ENCODE measurements around the gene SPATA1. TPM values are rescaled to one million over a fixed set of nuclear protein-coding genes. Genes with fewer than 3 reads are reported as not detected.
"Not testable (repeated sequence)": the region's sequence is repeated elsewhere in the genome, so short reads cannot be mapped to it uniquely, and the experiment has no call there.

The SPATA1 gene
- polyA plus RNA-seq, 5 donors: 2.3 to 4.0 (median 3.5) TPM

DNA sequence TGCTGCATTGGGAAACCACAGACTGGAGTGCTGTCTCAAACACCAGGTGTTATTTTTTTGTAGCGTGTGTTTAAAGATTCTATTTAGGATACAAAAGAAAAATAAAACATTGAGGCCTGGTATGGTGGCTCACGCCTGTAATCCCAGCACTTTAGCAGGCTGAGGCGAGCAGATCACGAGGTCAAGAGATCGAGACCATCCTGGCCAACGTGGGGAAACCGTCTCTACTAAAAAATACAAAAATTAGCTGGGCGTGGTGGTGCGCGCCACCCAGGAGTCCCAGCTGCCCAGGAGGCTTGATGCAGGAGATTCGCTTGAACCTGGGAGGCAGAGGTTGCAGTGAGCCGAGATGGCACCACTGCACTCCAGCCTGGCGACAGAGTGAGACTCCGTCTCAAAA lies 1.7 kb downstream of the SPATA1 start:
- not testable (repeated sequence) for DNase-seq

DNA sequence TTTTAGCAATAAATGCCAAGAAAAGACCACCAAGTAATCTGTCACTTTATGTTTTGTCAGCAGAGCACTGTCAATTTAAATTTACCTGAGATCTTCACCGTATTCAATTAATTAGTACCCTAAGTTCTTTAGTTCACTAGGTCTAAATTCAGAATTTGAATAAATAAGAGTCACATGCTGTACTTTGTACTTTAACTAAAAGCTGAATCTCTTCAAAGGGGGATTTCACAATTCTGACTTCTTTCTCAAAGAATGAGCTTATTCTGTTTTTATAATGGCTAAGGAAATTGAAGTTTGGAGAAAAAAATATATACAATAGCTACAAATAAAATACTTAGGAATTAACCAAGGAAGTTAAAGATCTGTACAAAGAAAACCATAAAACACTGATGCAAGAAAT lies 2.3 kb downstream of the SPATA1 start:
- no peak for DNase-seq

DNA sequence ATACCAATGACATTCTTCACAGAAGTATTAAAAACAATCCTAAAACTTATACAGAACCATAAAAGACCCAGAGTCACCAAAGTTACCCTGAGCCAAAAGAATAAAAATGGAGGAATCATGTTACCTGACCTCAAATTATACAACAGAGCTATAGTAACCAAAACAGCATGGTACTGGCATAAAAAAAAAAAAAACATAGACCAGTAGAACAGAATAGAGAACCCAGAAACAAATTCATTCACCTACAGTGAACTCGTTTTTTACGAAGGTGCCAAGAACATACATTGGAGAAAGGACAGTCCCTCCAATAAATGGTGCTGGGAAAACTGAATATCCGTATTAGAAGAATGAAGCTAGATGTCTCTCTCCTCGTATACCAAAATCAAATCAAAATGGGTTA lies 2.8 kb downstream of the SPATA1 start:
- DNase-seq: no peak

DNA sequence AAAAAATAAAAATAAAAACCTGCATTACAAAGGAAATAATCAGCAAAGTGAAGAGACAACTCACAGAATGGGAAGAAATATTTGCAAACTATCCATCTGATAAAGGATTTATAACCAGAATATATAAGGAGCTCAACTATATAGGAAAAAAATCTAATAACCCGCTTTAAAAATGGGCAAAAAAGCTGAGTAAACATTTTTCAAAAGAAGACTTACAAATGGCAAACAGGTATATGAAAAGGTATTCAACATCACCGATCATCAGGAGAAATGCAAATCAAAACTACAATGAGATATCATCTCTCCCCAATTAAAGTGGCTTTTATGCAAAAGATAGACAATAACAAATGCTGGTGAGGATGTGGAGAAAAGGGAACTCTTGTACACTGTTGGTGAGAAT lies 4.0 kb downstream of the SPATA1 start:
- DNase-seq: no peak

DNA sequence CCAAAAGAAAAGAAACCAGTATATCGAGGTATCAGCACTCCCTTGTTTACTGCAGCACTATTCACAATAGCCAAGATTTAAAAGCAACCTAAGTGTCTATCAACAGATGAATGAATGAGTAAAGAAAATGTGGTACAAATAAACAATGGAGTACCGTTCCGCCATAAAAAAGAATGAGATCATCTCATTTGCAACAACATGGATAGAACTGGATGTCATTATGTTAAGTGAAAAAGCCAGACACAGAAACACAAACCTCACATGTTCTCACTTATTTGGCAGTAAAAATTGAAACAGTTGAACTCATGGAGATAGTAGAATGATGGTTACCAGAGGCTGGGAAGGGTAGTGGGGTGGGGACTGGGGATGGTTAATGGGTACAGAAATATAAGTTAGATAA lies 4.5 kb downstream of the SPATA1 start:
- no peak for DNase-seq

DNA sequence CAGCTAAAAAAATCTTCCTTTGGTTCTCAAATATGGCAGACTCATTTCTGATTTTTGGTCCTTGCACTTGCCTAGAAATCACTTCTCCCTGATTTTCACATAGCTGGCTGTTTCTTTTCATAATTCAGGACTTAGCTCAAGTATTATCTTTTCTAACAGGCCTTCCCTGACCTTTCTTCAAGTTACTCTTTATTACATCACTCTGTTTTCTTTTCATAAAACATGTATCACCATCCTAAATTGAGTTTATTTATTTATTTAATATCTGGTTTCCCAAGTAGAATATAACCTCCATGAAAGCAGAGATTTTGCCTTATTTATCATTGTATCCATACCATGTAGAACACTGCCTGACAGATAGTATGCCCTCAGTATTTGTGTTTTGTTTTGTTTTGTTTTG lies 18.4 kb downstream of the SPATA1 start:
- no peak for DNase-seq

DNA sequence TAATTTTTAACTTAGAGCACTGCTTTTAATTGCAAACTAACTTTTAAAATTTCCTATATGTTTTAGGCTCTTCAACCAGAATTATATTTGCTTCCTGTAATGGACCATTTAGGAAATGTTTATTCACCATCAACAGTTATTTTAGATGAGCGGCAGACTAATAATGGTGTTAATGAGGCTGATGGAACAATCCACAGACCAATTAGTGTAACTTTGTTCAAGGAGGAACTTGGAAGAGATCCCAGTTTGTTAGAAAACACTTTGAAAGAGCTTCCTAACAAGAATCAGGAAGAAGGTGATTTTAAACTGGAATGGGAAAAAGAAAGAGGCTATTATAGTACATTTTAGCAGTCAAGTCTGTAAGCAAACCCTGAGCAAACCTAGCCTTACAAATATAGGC lies 19.6 kb downstream of the SPATA1 start:
- no peak for DNase-seq

DNA sequence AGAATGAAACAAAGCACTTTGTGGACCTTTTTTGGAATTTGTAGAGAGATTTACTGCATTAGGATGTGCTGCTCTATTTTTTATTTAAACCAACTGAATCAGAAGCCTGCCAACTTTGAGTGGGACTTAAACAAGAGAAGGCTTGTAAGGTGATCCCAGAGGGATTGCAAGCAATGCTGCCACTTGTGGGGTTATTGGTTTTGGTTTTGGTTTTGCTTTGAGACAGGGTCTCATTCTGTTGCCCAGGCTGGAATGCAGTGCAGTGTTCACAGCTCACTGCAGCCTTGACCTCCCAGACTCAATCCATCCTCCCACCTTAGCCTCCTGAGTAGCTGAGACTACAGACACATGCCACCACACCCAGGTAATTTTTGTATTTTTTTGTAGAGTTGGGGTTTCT lies 32.4 kb downstream of the SPATA1 start:
- no peak for DNase-seq

DNA sequence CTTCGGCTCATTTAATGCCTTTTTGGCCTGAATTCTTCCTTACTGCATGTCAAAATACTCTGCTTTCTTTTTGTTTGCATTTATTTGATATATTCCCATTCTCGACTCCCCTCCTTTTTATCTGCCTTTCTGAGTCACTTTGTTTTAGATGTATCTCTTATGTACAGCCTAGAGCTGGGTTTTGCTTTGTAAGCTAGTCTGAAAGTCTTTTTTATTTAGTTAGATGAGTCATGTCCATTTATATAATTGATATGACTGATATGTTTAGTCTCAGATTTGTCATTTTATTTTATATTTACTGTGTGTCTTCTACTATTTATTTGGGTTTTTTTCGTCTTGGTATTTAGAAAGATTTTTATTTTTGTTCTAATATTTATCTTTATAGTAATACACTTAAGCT lies 33.8 kb downstream of the SPATA1 start:
- no peak for DNase-seq

DNA sequence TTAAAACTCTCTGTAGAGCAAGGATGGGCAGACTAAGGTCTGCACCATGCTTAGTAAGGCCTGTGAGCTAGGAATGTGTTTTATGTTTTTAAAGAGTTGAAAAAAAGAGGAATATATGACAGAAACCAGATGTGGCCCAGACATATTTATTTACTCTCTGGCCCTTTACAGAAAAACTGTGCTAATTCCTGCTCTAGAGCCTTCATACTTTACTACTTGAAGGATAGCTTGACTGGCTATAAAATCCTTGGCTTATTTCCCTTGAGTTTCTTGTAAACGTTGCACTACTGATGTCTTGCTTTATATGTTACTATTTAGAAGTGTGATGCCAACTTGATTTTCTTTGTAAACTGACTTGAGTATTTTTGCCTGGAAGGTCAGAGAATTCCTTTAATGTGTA lies 34.6 kb downstream of the SPATA1 start:
- no peak for DNase-seq

DNA sequence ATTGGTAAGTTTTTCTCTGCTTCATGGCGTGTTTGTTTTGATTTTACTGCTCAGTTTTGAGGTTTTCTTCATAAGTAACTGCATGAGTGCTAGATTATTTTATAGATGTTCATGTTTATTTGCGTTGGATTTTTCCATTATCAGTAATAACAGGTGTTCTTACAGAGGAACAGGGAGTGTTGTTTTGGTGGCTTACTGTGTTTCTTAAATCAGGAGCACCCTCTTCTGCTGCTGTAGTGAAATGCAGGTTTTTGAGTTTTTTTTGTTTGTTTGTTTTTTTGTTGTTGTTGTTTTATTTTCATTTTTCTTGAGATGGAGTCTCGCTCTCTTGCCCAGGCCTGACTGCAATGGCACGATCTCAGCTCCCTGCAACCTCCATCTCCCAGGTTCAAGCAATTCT lies 35.5 kb downstream of the SPATA1 start:
- no peak for DNase-seq

DNA sequence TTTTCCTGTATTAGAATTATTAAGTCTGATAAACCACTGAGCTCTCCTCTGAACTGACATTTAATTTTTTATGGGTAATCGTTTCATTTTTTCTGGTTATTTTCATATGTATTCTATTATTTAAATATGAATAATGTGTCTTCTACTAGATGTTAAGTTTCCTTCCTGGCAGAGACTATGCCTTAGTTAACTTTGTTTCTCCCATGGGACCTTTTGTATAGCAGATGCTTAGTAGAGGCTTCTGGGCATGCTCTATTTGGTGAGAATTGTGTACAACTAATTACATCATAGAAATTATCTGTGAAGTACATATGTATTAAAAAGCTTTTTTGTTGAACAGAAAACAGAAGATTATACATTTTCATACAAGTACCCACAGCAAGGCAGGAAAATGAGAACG lies 44.6 kb downstream of the SPATA1 start:
- DNase-seq: no peak

DNA sequence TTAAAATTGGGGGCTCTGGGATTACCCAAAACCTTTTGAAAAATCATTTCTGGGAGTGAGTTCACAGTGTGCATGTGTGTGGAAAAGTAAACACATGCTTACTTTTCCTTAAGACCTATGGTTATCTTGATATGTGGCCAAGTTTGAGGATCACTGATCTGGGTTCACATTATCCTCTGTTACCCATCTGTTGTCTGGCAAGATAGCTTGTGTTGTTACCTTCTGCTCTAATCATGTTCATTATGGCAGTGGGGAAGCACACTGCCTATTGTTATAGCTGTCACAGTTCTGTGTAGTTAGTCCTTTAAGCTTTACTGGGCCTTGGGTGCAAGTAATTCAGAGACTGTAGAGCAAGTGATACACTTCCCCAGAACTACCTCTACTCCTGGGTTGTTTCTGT lies 63.0 kb downstream of the SPATA1 start:
- DNase-seq: no peak

DNA sequence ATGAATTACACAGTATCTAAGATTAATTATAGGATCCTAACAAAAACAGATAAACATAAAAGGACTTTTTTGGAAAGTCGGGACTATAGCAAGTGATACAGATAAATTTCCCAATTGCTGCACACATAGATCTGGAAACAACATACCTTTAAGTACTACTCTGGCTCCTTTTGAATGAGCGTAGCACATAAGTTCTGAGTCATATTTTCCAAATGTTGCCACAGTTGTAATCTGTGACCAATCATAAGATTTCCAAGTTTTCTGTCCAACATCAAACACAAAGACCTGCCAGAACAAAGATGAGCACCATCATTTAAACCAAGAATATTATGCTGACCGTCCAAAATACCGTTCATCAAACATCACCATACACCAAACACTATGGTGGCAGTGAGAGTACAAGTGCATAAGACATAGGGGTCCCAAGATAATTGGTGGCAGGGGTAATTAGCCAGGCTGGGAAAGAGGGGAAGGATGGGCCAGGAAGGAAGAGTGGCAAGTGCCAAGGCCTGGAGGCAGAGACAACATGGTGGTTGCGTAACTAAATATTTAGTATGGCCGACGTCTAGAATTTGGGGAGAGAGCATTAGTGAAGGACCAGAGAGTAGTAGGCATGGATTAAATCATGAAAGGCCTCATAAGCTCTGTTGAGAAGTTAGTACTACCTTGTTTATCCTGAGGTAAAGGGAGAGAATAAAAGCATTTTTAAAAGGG lies 64.4 kb downstream of the SPATA1 start:
- DNase-seq: no peak

DNA sequence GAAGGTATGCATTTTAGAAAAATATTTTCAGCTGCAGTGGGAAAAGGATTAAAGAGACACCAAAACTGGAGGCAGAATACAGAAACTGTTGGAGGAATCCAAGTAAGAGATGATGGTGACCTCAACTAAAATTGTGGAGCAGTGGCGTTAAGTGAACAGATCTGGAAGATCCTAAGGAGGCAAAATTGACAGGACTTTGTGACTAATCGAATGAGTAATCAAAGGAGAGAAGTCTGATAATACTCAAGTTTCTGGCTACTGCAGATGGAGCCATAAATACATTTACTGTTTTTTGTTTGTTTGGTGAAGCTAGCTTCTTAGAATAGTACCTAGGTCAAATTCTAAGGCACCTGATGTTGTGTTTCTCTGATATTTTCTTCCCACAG lies 65.0 kb downstream of the SPATA1 start:
- DNase-seq: no peak

DNA sequence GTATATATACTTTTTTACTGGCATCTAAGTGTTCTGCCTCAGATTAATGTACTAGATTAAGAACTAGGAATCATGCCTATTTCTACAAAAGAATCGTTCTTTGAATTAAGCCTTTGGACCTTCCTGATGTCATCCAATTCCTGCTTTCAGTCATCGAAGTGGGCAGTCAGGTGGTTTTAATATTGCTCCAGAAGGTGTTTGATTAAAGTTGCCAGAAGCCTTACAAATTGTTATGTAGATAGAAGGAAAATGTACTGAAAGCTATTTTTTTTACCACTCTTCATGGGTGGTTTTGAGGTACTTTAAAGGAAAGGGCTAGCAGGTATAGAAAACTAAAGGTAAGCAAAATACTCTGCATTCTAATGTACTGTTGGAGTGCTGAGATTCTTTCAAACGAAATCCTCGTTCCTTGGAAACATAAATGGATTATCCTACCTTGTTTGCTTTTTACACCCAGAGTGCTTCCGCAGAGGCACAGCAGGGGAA lies 67.3 kb downstream of the SPATA1 start:
- DNase-seq: no peak

DNA sequence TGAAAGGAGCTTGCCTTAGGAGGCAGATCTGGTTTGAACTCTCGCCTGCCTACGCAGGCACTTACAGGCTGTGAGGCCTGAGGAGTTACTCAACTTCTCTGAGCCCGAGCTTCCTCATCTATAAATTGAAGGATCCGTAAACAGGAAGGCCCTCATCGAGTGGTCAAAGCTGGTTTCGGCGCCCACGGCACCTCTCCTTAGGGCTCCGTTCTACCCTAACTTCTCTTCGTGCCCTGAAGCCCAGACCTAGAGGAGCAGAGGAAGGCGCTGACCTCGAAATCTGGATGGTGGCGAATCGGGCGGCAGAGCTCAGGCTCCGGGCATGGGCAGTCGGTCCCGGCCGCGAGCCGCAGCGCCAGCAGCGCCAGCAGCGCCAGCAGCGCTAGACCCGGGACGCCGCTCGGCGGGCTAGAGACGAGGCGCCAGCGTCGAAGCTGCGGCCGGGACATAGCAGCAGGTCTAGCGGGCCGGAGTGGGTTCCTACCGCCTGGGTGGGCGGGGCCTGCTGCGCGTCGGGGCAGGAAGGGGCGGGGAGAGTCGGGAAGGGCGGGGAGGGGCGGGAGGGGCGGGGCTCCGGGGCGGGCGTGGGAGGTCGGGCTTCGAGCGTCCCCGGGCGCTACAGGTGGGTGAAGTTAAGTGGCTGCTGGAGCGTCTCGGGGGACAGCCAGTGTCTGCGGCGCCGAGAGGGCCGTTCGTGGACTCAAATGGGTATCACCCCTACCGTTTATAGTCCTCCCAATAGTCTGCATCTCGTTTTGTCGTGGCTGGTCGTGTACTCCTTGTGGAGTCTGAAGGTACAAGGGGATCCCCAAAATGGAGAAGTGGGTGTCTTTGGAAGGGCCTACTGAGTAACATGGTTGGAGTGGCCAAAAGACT lies 68.0 kb downstream of the SPATA1 start, which contains the start of gene CTBS:
Gene CTBS (minus strand): TSS at position 474 of the 876 bp plus-strand sequence. CDS start 25 bp downstream, at position 449.
- DNase-seq: peak; percentile 86 to 87

DNA sequence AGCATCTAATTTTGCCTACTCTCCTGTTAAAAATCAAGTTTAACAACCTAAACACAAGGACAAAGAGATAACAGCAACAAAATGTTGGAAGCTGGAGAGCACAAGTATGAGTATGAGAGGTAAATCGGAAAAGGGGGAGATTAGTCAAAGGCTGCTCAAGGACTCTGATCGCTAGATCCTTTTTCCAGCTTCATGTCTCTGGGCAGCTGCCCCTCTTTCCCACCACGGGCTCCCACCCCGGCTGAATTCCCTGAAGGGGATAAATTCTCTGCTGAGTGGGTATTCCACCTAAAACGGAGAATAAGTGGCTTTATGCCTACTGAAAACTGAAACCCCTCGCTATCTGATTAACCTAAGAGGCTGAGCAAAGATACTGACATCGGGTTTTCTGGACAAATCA lies 68.8 kb downstream of the SPATA1 start:
- DNase-seq: no peak

DNA sequence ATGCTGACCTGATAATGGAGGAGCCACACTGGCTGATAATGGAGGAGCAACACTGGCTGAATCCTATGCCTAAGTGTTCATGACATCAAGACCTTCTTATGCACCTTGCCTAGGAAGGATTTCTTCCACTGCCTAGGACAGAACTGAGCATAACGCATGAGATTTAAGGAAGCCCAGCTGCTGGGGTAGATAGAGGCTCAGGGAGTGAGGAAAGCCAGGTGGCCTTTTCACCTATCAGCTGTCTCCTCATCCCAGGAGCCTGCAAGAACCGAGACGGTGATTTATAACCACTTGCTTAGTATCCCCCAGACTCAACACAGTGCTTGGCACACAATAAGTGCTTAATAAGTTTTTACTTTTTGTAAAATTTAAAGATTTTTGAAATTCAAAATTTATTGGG lies 75.5 kb downstream of the SPATA1 start:
- no peak for DNase-seq

DNA sequence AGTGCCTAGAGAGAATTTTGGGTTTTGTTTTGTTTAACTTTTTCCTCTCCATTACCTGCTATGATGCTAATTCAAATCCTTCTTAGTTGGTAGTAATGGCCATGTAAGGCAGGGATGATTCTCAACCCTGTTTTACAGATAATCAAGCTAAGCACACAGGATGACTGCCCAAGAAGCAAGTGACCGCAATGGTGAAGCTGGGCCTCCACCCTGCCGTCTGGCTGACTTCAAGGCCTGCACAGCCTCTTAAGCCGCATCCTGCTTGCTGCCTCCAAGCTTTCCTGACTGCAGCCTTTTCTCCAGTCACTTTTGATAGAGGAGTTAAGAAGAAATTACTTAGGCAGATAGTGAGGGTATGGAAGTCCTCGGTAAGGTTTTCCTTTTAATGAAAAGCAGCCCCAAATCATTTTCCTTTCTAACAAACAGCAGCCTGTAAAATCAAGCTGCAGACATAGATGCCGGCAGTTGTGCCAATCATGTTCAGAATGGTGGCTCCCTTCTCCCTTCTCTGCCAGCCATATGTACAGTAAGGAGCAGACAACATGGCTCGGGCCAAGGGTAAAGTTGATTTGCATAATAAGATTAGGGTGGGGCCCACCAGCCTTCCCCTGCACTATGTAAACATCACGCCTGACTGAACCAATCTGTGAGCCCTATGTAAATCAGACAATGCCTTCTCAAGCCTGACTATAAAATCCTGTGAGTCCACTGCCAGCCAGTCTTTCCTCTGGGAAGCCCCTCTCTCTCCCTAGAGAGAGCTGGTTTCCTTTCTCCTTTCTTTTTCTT lies 76.8 kb downstream of the SPATA1 start:
- no peak for DNase-seq

DNA sequence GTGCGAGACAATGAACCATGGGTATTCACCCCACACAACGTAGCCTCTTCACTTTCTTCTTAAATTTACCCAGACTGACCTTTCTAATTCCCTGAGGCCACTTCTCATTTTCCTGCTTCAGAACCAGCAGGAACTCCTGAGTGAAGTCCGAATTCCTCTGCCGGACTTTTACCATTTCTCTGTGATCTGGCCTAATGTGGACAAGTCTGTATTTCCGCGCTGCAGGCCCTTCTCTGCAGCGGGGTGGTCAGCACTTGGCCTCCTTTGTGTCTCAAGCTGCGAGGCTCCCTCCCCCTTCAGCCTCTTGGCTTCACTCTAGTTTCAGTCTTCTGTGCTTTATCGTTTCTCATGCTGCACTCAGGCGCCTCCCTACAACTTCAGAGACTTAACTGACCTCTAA lies 77.5 kb downstream of the SPATA1 start:
- no peak for DNase-seq

DNA sequence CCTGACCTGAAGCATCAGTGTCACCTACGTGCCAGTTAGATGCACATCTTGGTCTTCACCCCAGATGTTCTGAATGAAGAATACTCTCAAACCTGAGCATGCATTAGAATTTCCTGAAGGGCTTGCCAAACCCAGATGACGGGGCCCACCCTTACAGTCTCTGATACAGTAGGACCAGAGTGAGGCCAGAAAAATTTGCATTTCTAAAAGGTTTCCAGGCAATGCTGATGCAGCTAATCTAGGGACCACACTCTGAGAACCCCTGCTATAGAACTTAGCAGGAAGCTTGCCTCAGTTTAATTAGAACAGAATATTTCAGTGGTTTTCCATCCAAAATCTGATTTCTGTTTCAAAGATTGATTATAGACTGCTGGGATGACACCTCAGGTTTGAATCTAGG lies 77.9 kb downstream of the SPATA1 start:
- DNase-seq: no peak
